A673 (cell line): Measurements from ENCODE around the gene TTC33. TPM values are rescaled to one million over a fixed set of nuclear protein-coding genes. Genes with fewer than 3 reads are reported as not detected.
A peak's percentile ranks its signal among the peaks of the same experiment; 100 is the strongest.

Source experiments
- BruUV-seq: library from RNA; stranded (reverse); fragments of 400-500 nt; replicated peaks from 2 replicates; lab custom pipeline; 2021; lab: Mats Ljungman, UMichigan
- CTCF ChIA-PET: fragments of 300-600 bp; sonication (Branson Sonifier 250); formaldehyde crosslinking; loops from one replicate; lab custom pipeline; 2022; ENCODE audit warnings: antibody characterized with exemption; lab: Charles Lee
- POLR2A ChIA-PET: fragments of 300-600 bp; sonication (Branson Sonifier 250); formaldehyde crosslinking; loops from one replicate; lab custom pipeline; 2022; ENCODE audit warnings: antibody characterized with exemption; ENCODE audit not compliant: low non-redundant PET; lab: Charles Lee
- DNase-seq: peaks from one replicate; pipeline ENCODE4 v3.0.0-alpha.2; 2015; ENCODE audit warnings: low spot score
- H3K27ac ChIP-seq: fragments of 200-600 bp; sonication (generic); 2 replicates; pipeline ENCODE4 v1.5.1; 2016; ENCODE audit warnings: mixed run types, low read depth, mild to moderate bottlenecking, mixed read lengths, antibody characterized with exemption, low read length; ENCODE audit not compliant: poor library complexity, severe bottlenecking
- H3K27me3 ChIP-seq: fragments of 200-600 bp; sonication (generic); replicated peaks from 2 replicates; pipeline ENCODE4 v1.6.1; 2017; ENCODE audit warnings: mixed run types, low read depth, mild to moderate bottlenecking, mixed read lengths, antibody characterized with exemption, low read length; ENCODE audit not compliant: insufficient read depth, poor library complexity
- H3K36me3 ChIP-seq: fragments of 200-600 bp; sonication (generic); 2 replicates; pipeline ENCODE4 v1.6.1; 2016; ENCODE audit warnings: mixed run types, mild to moderate bottlenecking, mixed read lengths, antibody characterized with exemption, low read length; ENCODE audit not compliant: insufficient read depth, poor library complexity, severe bottlenecking
- H3K4me1 ChIP-seq: fragments of 200-600 bp; sonication (generic); 2 replicates; pipeline ENCODE4 v1.6.1; 2017; ENCODE audit warnings: mixed run types, mild to moderate bottlenecking, mixed read lengths, antibody characterized with exemption, low read length; ENCODE audit not compliant: insufficient read depth, poor library complexity, severe bottlenecking
- H3K4me3 ChIP-seq: fragments of 200-600 bp; sonication (generic); 2 replicates; pipeline ENCODE4 v1.5.1; 2016; ENCODE audit warnings: low read depth, mixed run types, mild to moderate bottlenecking, mixed read lengths, low read length; ENCODE audit not compliant: poor library complexity, severe bottlenecking
- H3K9me3 ChIP-seq: fragments of 200-600 bp; sonication (generic); 2 replicates; pipeline ENCODE4 v1.6.1; 2016; ENCODE audit warnings: mixed run types, low read depth, mild to moderate bottlenecking, mixed read lengths, antibody characterized with exemption, low read length; ENCODE audit not compliant: poor library complexity, severe bottlenecking
- EZH2 ChIP-seq: fragments of 200-600 bp; sonication (generic); IDR thresholded peaks from 2 replicates; pipeline ENCODE4 v1.6.1; 2017; ENCODE audit warnings: borderline replicate concordance, low read depth, mild to moderate bottlenecking, mixed read lengths, antibody characterized with exemption, low read length; ENCODE audit not compliant: poor library complexity, severe bottlenecking
- intact Hi-C: fragments of 100-400 bp; cut with micrococcal nuclease; formaldehyde crosslinking; loops from one replicate; pipeline ENCODE4 v1.10.0; 2022; ENCODE audit not compliant: unreplicated experiment
- total RNA-seq: library from RNA; stranded (reverse); gene quantifications from 2 replicates; pipeline ENCODE4 v1.2.3, GENCODE V29; 2021
- TF ChIP-seq, protein P1 (sequence below): fragments of 300-800, 200-600 bp; sonication (generic); conservative IDR thresholded peaks from 2 replicates; pipeline ENCODE4 v1.5.1; 2017; ENCODE audit warnings: low read depth, mild to moderate bottlenecking, antibody characterized with exemption, low read length, moderate library complexity, mixed read lengths

TTC33 gene
- total RNA-seq, 1 experiment from 2014 or later: 17.0 TPM

DNA sequence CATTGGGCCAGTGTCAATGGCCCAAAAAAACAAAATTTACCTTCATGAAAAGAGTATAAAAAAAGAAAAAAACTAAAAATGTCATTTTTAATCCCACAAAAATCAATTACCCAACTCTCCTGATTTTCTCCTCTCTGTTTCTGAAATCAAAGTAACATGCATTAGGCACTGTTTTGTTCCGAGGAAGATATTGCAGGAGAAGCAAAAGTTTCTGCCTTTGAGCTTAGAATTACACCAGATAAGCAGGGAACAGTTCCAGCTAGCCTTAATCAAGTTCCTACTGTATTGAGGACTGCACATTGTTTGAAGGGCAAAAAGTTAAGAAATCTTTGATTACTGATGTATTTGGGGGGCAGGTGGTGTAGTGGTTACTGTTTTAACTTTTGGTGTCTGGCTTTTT lies 43.5 kb upstream of the TTC33 start:
- peak overlapping the region; percentile 68 for H3K4me3 ChIP-seq
- TF ChIP-seq EZH2: no peak
- TF ChIP-seq, protein P1, sequence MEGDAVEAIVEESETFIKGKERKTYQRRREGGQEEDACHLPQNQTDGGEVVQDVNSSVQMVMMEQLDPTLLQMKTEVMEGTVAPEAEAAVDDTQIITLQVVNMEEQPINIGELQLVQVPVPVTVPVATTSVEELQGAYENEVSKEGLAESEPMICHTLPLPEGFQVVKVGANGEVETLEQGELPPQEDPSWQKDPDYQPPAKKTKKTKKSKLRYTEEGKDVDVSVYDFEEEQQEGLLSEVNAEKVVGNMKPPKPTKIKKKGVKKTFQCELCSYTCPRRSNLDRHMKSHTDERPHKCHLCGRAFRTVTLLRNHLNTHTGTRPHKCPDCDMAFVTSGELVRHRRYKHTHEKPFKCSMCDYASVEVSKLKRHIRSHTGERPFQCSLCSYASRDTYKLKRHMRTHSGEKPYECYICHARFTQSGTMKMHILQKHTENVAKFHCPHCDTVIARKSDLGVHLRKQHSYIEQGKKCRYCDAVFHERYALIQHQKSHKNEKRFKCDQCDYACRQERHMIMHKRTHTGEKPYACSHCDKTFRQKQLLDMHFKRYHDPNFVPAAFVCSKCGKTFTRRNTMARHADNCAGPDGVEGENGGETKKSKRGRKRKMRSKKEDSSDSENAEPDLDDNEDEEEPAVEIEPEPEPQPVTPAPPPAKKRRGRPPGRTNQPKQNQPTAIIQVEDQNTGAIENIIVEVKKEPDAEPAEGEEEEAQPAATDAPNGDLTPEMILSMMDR: no peak
- BruUV-seq: TSS peak; percentile 82
- H3K27ac ChIP-seq: peak overlapping the region; percentile 81
- CTCF ChIA-PET: interaction anchor here (0.6 to 1.0 kb wide), 3 partner anchors 15 to 711 kb away, joined by 3 to 9 read pairs (median 5); partner anchors contain the start of gene PLCXD3
- H3K4me1 ChIP-seq: peaks cover 17% of the 10 kb centered on the region
- H3K9me3 ChIP-seq: no peaks in the 10 kb centered on the region
- POLR2A ChIA-PET: no interaction called here
- H3K27me3 ChIP-seq: no peaks in the 10 kb centered on the region
- peak; percentile 17 for DNase-seq
- intact Hi-C loops: no loop called here
- peaks cover 6% of the 10 kb centered on the region for H3K36me3 ChIP-seq

DNA sequence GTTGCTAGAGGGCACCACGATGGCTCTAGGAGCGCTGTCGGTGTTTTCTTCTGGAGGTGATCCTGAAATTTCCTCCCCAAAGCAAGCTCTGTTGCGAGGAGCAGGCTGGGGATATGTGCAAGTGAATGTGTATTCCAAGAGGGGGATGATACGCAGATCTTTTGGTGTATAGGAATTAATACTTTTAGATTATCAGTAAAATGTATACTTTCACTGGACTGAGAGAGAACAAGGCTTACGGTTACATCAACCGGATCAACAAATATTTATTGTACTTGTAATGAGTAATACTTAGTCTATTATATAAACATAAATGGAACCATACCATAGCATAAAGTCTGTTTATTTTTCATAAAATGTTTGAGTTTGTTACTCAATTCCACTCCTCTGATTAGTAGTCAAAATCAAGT lies 43.0 kb upstream of the TTC33 start:
- no TSS peak for BruUV-seq
- no peak for TF ChIP-seq EZH2
- TF ChIP-seq, protein P1: no peak
- Histone ChIP-seq H3K27me3 (no peaks in the 10 kb centered on the region), H3K27ac (peak overlapping the region; percentile 81), H3K4me1 (peaks cover 17% of the 10 kb centered on the region), H3K9me3 (no peaks in the 10 kb centered on the region), H3K4me3 (peak overlapping the region; percentile 68), H3K36me3 (peaks cover 6% of the 10 kb centered on the region)
- DNase-seq: no peak
- POLR2A ChIA-PET: no interaction called here
- CTCF ChIA-PET: interaction anchor here (0.6 to 1.0 kb wide), 3 partner anchors 15 to 712 kb away, joined by 3 to 9 read pairs (median 5); partner anchors contain the start of gene PLCXD3
- intact Hi-C loops: no loop called here

DNA sequence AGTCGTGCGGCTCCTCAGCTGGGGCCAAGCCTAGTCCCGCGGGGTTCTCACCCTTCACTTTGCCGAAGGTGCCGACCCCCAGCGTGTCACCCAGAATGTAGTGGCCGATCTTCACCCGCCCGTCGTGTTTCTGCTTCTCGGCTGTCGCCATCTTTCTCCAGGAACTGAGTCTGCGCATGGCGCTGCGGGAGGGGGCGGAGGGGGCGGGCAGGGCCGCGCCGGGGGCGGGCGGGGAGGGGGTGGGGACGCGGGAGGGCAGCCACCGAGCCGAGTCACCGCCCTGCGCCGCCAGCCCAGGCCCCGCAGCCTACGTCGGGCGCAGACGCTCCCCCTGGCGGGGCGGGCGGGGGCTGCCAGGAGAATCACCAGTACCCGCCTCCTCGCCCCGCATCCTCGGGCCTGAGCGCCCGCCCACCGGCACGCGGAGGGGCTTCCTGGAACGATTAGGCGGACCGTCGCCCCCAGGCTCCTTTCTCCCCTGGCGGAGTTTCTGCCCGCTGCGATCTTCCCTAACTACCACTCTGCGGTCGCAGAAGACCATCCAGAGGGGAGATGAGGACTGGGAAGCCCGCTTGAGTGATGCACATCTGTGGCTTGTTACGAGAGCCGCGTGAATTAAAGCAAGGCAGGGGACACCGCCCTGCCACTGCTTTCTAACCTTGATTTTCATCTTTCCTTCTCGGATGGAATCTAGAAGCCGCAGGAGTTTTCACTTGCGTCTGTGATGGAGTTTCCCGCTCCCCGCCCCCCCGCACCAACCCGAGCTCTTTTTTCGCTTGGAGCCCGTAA lies 42.4 kb upstream of the TTC33 start, which contains the start of gene PRKAA1:
Gene PRKAA1, minus strand, starts transcription at position 363 of the 789 bp plus-strand sequence. Its CDS starts 185 bp downstream, at position 178.
- H3K4me3 ChIP-seq: peak within 1 kb of the TSS; percentile 68
- ChIA-PET CTCF (interaction anchor here (0.6 to 1.0 kb wide), 4 partner anchors 16 to 712 kb away, joined by 3 to 9 read pairs (median 4); partner anchors contain the start of gene PLCXD3), POLR2A (interaction anchor here (0.5 kb wide), 1 partner anchor 1217 kb away, joined by 3 read pairs; no protein-coding TSS in a partner anchor)
- BruUV-seq: no TSS peak
- DNase-seq: peak; percentile 95
- no peaks in the 10 kb centered on the region for H3K9me3 ChIP-seq
- peaks cover 17% of the 10 kb centered on the region for H3K4me1 ChIP-seq
- H3K36me3 ChIP-seq: peaks cover 6% of the 10 kb centered on the region
- TF ChIP-seq, protein P1: peak; percentile 43
- TF ChIP-seq EZH2: no peak
- intact Hi-C loops: no loop called here
- H3K27ac ChIP-seq: peak within 1 kb of the TSS; percentile 96
- no peaks in the 10 kb centered on the region for H3K27me3 ChIP-seq
